ENCODE measurements around the gene KCNK4.

KCNK4 gene

DNA sequence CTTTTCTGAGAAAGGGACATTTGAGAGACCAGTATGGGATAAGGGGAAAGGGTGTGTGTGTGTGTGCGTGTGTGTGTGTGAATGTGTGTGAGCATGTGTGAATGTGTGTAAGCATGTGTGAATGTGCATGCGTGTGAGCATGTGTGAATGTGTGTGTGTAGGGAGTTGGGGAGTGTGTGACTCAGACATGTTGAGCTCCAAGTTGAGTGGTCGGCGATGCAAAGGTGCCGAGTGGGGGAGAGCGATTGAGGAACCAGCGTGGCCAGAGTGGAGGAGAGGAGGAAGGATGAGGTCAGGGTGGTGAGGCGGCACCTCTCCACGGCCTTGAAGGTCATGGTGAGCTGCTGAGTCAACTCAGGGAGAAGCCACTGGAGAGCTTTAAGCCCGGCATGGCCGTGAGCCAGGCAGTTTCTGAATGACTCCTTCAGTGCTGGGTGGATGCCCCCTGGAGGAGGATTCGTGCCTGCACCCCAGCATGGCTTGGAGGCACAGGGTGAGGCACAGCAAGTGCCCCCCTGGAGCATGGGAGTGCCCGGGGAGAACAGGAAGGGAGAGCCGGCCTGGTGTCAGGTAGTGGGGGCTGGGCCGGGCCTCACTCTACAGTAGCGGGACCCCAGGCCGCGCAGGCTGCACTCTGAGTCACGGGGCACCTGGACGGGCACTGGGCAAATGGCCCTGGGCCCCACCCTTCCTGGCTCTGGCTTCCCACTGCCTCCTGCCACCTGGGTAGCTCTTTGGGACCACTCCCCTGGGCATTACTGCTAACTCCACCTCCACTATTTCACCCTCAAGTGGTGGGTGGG is 40.7 kb downstream of the KCNK4 start:
- peak; percentile 49 for DNase-seq

DNA sequence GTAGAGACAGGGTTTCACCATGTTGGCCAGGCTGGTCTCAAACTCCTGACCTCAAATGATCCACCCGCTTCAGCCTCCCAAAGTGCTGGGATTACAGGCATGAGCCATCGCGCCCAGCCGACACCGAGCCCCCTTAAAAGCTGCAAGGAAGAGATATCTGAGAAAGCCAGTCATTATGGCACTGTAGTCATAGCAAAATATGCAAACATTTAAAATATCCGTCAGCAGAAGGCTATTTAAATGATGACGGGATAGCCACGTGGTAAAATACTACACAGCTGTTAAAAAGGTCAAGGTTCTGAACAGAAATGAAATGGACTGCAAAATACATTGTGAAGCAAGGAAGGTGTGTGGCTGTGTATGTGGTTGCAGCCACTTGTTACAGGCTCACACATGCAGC is 42.5 kb downstream of the KCNK4 start:
- no peak for DNase-seq

GRCh38 chr11:64334764-64335735 is 43.9 kb downstream of the KCNK4 start:
- DNase-seq = no peak

GRCh38 chr11:64337538-64338249 is 46.6 kb downstream of the KCNK4 start:
- no peak for DNase-seq

GRCh38 chr11:64338716-64339115 is 47.6 kb downstream of the KCNK4 start:
- no peak for DNase-seq

GRCh38 chr11:64339286-64339685 is 48.2 kb downstream of the KCNK4 start:
- DNase-seq = no peak

DNA sequence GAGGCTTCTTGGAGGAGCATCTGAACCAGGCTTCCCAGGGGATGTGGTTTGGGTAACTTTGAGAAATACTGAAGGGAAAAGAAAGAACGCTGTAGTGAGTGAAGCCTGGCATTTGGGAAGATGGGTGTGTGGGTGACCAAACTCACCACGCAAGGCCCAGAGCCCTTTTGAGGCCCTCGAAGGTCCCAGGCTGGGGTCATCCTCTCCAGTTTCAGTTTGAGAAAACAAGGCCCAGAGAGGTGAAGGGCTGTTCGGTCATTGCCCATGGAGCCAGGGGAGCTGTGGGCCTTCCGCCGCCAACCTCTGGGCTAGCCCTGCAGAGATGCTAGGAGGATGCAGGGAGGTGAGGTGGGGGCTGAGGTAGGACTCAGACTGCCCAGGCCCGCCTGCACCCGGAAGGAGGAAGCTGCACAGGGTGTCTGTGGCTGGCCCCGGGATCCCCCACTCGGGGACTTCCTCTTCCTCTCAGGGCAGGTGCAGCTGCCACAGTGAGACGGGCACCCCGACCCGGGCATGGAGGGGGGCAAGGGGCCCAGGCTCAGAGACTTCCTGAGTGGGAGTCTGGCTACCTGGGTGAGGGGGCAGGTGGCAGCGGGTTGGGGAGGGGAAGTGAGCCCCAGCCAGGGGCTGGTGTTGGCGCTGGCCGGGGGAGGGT is 48.8 kb downstream of the KCNK4 start, which contains the start of gene CCDC88B:
CCDC88B (plus strand) TSS at position 451 of the 655 bp plus-strand sequence; CDS start at position 514, 63 bp downstream.
- DNase-seq = peak; percentile 84

DNA sequence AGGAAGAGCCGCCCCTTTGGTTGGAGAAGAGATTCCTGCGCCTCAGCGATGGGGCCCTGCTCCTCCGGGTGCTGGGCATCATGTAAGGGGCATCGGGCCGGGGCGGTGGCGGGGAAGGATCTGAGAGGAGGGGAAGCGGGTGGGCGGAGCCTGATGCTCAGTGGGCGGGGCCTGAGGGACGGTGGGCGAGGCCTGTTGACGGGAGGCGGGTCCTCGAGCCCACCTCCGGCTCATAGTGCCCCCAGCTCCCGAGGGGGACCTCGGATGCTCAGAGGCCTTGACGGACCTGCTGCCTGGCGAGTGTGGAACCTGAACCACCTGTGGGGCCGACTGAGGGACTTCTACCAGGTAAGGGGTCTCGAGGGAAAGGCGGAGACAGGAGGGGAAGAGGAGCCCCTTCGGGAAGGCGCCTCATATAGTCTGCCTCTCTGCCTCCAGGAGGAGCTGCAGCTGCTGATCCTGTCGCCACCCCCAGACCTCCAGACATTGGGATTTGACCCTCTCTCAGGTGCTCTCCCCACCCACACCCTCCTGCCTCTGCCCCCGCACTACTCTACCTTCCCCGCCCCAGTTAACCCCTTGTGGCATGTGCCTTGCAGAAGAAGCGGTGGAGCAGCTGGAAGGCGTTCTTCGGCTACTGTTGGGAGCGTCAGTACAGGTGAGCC is 49.7 kb downstream of the KCNK4 start:
- DNase-seq = peak; percentile 58

DNA sequence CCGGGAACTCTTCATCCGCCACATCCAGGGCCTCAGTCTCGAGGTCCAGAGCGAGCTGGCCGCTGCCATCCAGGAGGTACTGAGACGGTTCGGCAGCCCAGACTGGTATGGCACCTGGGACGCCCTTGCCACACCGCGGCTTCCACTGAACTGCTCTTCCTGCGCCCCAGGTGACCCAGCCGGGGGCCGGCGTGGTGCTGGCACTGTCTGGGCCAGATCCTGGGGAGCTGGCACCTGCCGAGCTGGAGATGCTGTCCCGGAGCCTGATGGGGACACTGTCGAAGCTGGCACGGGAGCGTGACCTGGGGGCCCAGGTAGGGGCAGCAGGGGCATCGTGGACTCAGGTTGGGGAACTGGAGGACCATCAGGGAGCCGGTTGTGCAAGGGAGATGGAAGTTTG is 50.3 kb downstream of the KCNK4 start:
- DNase-seq = no peak

- peak; percentile 84 for DNase-seq
These were observed 51.0 kb downstream of the KCNK4 start for GRCh38 chr11:64341851-64342791.

- DNase-seq = no peak
These were observed 52.0 kb downstream of the KCNK4 start for GRCh38 chr11:64342869-64343745.

GRCh38 chr11:64343767-64344559 is 52.9 kb downstream of the KCNK4 start:
- no peak for DNase-seq

DNA sequence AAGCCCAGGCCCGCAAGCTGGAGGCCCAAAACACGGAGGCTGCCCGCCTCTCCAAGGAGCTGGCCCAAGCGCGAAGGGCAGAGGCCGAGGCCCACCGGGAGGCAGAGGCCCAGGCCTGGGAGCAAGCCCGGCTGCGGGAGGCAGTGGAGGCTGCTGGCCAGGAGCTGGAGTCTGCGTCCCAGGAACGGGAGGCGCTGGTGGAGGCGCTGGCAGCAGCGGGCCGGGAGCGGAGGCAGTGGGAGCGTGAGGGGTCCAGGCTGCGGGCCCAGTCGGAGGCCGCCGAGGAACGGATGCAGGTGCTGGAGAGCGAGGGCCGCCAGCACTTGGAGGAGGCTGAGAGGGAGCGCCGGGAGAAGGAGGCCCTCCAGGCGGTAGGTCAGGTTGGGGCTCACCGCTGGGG is 53.7 kb downstream of the KCNK4 start:
- no peak for DNase-seq

- DNase-seq = no peak
These were observed 56.2 kb downstream of the KCNK4 start for GRCh38 chr11:64347193-64347867.

GRCh38 chr11:64348383-64349024 is 57.4 kb downstream of the KCNK4 start:
- no peak for DNase-seq

DNA sequence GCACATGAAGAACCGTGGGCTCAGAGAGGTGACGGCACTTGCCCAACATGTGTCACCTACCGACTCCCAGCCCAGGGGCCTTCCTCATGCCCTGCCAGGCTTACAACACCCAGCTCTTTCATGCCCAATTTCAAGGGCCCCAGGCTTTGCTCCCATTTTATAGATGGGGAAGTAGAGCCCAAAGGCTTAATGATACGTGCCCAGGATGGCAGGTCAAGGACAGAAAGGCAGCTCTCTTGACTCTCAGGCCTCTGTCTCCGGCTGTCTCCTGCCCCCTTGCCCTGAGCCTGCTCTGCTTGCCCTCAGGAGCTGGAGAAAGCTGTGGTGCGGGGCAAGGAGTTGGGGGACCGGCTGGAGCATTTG is 57.9 kb downstream of the KCNK4 start:
- no peak for DNase-seq

DNA sequence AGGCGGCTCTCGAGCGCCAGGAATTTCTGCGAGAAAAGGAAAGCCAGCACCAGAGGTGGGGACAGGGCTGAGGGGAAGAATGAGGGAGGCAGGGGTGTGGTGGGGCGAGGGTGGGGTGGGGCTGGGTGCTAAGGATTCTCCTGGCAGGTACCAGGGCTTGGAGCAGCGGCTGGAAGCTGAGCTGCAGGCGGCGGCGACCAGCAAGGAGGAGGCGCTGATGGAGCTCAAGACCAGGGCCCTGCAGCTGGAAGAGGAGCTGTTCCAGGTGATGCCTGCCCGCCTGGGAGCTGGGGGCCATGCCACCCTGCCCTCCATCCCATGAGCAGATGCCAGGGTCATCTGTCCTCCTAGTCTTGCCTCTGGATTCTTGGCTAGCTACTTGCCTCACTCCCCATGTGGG is 58.3 kb downstream of the KCNK4 start:
- no peak for DNase-seq
